H7 (cell line): Measurements from ENCODE around the gene CMSS1. TPM values are rescaled to one million over a fixed set of nuclear protein-coding genes. Genes with fewer than 3 reads are reported as not detected.

Source experiments
- DNase-seq: peaks from one replicate; pipeline ENCODE4 v3.0.0; 2012
- H3K27me3 ChIP-seq: 2 replicates; pipeline ENCODE4 v1.6.0; 2011; ENCODE audit warnings: mild to moderate bottlenecking, low read length; ENCODE audit not compliant: control insufficient read depth, insufficient read depth
- H3K36me3 ChIP-seq: replicated peaks from 2 replicates; pipeline ENCODE4 v1.5.1; 2011; ENCODE audit warnings: low read length; ENCODE audit not compliant: control insufficient read depth, insufficient read depth
- H3K4me3 ChIP-seq: 2 replicates; pipeline ENCODE4 v1.5.1; 2011; ENCODE audit warnings: low read depth, mild to moderate bottlenecking, control low read depth, low read length, moderate library complexity; ENCODE audit not compliant: insufficient read depth
- total RNA-seq: library from RNA; depleted of rRNA; stranded (reverse); fragments of >200 nt; shearing (Covaris generic); gene quantifications from 2 replicates; pipeline ENCODE4 v1.2.3, GENCODE V29; 2014

CMSS1 gene
- total RNA-seq, 1 experiment from 2014 or later, result 44.6 TPM

DNA sequence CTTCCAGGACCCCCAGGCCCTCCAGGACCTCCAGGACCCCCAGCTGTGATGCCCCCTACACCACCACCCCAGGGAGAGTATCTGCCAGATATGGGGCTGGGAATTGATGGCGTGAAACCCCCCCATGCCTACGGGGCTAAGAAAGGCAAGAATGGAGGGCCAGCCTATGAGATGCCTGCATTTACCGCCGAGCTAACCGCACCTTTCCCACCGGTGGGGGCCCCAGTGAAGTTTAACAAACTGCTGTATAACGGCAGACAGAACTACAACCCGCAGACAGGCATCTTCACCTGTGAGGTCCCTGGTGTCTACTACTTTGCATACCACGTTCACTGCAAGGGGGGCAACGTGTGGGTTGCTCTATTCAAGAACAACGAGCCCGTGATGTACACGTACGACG, 22.1 kb upstream of the CMSS1 start:
- Histone ChIP-seq H3K4me3 (no peak overlapping the region), H3K27me3 (no peaks in the 10 kb centered on the region), H3K36me3 (no peaks in the 10 kb centered on the region)
- no peak for DNase-seq

- H3K36me3 ChIP-seq, result no peaks in the 10 kb centered on the region
- H3K4me3 ChIP-seq, result no peak overlapping the region
- DNase-seq, result no peak
- no peaks in the 10 kb centered on the region for H3K27me3 ChIP-seq
Observed at GRCh38 chr3:99799422-99799821, 18.2 kb upstream of the CMSS1 start.

- no peaks in the 10 kb centered on the region for H3K27me3 ChIP-seq
- no peak overlapping the region for H3K4me3 ChIP-seq
- no peaks in the 10 kb centered on the region; the same call in 1 of the 2 replicates for H3K36me3 ChIP-seq
- no peak for DNase-seq
Observed at GRCh38 chr3:99803297-99803696, 14.4 kb upstream of the CMSS1 start.

DNA sequence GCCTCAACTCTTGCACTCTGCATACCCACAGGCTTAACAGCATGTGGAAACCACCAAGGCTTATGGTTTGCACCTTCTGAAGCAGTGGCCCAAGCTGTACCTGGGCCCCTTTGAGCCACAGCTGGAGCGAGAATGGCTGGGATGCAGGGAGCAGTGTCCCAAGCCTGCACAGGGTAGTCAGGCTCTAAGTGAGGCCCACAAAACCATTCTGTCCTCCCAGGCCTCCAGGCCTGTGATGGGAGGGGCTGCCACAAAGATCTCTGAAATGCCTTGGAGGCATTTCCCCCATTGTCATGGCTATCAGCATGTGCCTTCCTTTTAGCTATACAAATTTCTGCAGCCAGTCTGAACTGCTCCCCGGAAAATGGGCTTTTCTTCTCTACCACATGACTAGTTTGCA, 12.5 kb upstream of the CMSS1 start:
- Histone ChIP-seq H3K4me3 (no peak overlapping the region), H3K36me3 (no peaks in the 10 kb centered on the region; the same call in 1 of the 2 replicates), H3K27me3 (no peaks in the 10 kb centered on the region)
- no peak for DNase-seq

- no peak overlapping the region for H3K4me3 ChIP-seq
- H3K36me3 ChIP-seq, result no peaks in the 10 kb centered on the region; the same call in 1 of the 2 replicates
- no peaks in the 10 kb centered on the region for H3K27me3 ChIP-seq
- DNase-seq, result peak; percentile 64
Observed at GRCh38 chr3:99808163-99808794, 9.4 kb upstream of the CMSS1 start.

GRCh38 chr3:99809565-99809964, 8.1 kb upstream of the CMSS1 start:
- no peaks in the 10 kb centered on the region; the same call in 1 of the 2 replicates for H3K36me3 ChIP-seq
- no peaks in the 10 kb centered on the region for H3K27me3 ChIP-seq
- DNase-seq, result no peak
- H3K4me3 ChIP-seq, result no peak overlapping the region

DNA sequence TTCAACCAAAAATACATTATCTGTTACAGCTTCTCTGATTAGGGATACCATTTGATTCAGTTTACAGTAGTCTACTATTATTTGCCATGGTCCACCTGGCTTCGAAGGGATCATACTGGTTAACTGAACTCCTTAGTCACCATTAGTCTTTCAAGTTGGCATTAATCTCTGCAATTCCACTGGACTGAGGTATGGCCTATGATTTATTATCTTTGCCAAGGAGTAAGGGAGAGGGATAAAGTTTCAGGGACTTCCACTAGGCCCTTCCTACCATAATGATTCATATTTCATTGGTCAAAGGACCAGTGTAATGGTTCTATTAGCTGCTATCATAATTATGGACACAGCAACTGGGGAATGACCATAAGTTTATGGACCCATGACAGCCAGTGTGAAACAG, 7.3 kb upstream of the CMSS1 start:
- Histone ChIP-seq H3K27me3 (no peaks in the 10 kb centered on the region), H3K36me3 (no peaks in the 10 kb centered on the region), H3K4me3 (no peak overlapping the region)
- DNase-seq, result no peak

DNA sequence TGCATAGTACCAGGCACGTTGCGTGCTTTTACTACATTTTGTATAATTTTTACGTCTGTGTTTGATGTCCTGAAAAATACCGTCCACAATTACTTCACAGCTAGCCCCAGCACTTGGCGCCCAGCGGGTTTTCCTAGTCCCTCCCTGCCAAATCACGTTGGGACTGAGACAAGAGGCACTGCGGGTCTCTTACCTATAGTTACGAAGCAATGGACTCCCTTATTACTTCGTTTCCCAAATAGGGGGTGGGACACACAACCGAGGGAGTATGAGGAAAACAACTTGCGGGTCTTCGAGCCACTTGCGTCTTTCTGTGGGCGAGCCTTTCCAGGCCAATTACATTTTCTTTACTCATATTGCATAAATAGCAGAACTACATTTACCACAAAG, 620 bp upstream of the CMSS1 start:
- no peaks in the 10 kb centered on the region for H3K27me3 ChIP-seq
- no peaks in the 10 kb centered on the region for H3K36me3 ChIP-seq
- DNase-seq, result peak; percentile 27
- peak overlapping the region; percentile 96 for H3K4me3 ChIP-seq

DNA sequence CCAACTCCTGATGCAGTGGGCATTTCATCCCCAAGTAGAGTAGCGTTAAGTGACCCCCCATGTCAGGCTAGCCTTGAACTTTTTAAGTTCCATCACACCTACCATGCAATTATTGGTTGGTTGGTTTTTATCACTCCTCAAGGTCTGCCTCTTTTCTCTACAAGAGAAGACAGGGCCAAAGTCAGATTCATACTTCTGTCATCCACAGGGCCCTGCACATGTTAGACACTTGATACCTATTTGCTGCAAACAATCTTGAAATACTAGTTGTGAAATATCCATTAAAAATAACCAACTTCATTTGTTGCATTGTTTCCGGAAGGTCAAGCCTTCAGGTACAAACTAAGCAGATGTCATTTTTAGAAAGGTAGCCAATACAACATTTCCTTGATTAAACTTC, 1.2 kb downstream of the CMSS1 start:
- no peak for DNase-seq
- H3K4me3 ChIP-seq, result no peak overlapping the region
- no peaks in the 10 kb centered on the region for H3K27me3 ChIP-seq
- no peaks in the 10 kb centered on the region for H3K36me3 ChIP-seq

DNA sequence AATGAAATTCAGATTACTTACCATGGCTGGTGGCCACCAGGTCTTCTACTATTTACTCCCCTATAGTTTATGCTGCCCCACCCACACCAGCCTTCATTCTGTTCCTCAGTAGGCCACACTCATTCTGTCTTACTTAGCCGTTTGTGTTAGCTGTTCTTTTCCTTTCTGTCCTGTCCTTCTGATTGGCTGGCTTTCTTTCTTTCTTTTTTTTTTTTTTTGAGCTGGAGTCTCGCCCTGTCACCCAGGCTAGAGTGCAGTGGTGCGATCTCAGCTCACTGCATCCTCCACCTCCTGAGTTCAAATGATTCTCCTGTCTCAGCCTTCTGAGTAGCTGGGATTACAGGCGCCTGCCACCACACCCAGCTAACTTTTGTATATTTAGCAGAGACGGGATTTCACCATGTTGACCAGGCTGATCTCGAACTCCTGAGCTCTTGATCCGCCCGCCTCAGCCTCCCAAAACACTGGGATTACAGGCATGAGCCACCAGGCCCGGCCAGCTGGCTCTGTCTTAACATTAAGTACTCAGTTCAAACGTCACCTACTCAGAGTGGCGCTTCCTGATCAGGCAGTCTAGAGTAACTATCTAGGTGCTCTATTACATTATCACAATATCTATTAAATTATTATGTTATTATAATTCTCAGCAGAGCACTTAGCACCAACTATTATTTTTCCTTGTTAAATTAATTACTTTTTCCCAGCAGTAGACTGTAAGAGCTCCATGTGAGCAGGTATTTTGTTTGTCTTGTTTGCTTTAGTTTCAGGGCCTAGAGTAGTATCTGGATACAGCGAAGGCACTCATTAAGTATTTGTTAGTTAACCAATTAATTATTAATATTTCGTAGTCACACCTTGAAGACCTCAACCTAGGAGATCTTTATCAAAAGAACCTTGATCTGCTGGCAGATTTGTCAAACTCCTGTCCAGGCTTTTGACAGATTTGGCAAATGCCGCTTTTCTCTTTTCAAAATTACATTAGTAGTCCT, 6.4 kb downstream of the CMSS1 start:
- Histone ChIP-seq H3K4me3 (no peak overlapping the region), H3K27me3 (no peaks in the 10 kb centered on the region), H3K36me3 (no peaks in the 10 kb centered on the region)
- no peak for DNase-seq

- Histone ChIP-seq H3K27me3 (no peaks in the 10 kb centered on the region), H3K36me3 (no peaks in the 10 kb centered on the region), H3K4me3 (no peak overlapping the region)
- no peak for DNase-seq
Observed at GRCh38 chr3:99825004-99825640, 7.5 kb downstream of the CMSS1 start.

DNA sequence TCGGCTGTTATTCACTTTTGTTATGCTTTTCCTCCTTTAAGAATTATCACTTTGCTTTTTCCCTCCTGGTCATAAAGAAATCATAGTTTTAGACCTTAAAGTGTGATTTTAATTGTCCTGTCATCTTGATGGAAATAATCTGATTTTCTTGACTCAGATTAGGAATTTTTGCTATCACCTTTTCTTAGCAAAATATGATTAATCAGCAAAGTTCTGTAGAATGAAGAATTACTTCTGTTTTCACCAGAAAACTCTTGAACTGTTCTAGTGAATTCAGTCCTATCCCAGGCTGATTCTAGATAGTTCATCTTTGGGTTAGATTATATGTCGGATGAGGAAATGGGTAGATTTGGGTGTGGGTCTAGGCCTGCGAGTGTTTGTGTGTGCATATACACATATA, 12.2 kb downstream of the CMSS1 start:
- Histone ChIP-seq H3K36me3 (no peaks in the 10 kb centered on the region), H3K4me3 (no peak overlapping the region), H3K27me3 (no peaks in the 10 kb centered on the region)
- no peak for DNase-seq

DNA sequence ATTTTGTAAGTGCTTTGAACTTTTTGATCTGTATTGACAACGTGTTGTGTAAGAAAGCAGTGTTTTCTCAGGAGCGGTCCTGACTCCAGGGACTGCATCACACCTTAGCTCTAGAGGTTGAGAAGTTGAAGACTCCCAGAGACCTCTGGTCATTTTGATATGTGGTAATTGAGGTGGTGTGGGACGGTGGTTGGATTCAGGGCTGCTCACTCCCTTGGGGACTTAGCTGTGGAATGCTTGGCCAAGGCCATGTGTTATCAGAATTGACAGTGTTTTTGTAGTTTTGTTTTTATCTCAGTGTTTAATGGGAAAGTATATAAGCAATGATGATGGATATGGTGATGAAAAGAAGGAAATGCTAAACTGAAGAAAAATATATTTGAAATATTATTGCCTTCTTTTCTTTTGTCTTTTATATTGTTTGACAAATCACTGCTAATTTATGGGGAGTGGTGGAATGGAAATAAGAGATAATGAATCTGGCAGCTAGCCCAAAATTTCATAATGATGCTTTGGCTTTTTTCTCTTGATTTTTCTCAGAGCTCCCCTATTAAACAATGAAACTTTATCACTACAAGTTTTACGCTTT, 16.0 kb downstream of the CMSS1 start:
- no peaks in the 10 kb centered on the region; the same call in 1 of the 2 replicates for H3K36me3 ChIP-seq
- DNase-seq, result no peak
- no peaks in the 10 kb centered on the region for H3K27me3 ChIP-seq
- no peak overlapping the region for H3K4me3 ChIP-seq

GRCh38 chr3:99834211-99834957, 16.7 kb downstream of the CMSS1 start:
- DNase-seq, result no peak
- Histone ChIP-seq H3K36me3 (no peaks in the 10 kb centered on the region; the same call in 1 of the 2 replicates), H3K27me3 (no peaks in the 10 kb centered on the region), H3K4me3 (no peak overlapping the region)
